GM13977 (cell line): ENCODE data around the gene IPO11.

Experiments
- DNase-seq: peaks from one replicate; pipeline ENCODE4 v3.0.0; 2012; ENCODE audit warnings: low spot score
- CTCF ChIP-seq: IDR thresholded peaks from 2 replicates; pipeline ENCODE4 v1.5.1; 2012; ENCODE audit warnings: mild to moderate bottlenecking, control low read depth; ENCODE audit not compliant: insufficient read depth; ENCODE audit errors: extremely low read depth, missing control alignments
- in situ Hi-C: fragments of 300-500 bp; cut with MboI; formaldehyde crosslinking; loops from one replicate; pipeline ENCODE4 v1.12.0; 2022; ENCODE audit warnings: low sequenced_read_pairs, low pct_unique_long_range_greater_than_20kb, mixed read lengths, inconsistent platforms; ENCODE audit not compliant: unreplicated experiment

IPO11 gene

GRCh38 chr5:62647241-62647640, 234.7 kb downstream of the IPO11 start:
- TF ChIP-seq CTCF: no peak
- no peak for DNase-seq
- in situ Hi-C loops: no loop called here

GRCh38 chr5:62649025-62649424, 236.5 kb downstream of the IPO11 start:
- no peak for DNase-seq
- in situ Hi-C loops: no loop called here
- TF ChIP-seq CTCF: no peak

GRCh38 chr5:62649476-62650113, 237.0 kb downstream of the IPO11 start:
- peak; percentile 25 for DNase-seq
- no peak for TF ChIP-seq CTCF
- in situ Hi-C loops: no loop called here

GRCh38 chr5:62650197-62650596, 237.6 kb downstream of the IPO11 start:
- no peak for TF ChIP-seq CTCF
- in situ Hi-C loops: no loop called here
- no peak for DNase-seq

- no peak for DNase-seq
- TF ChIP-seq CTCF: no peak
- in situ Hi-C loops: no loop called here
Measured at GRCh38 chr5:62652225-62652624, 239.7 kb downstream of the IPO11 start.

GRCh38 chr5:62653001-62653863, 240.7 kb downstream of the IPO11 start:
- no peak for DNase-seq
- no peak for TF ChIP-seq CTCF
- in situ Hi-C loops: no loop called here
